ENCODE data around the gene ZC3H12D. TPM values are rescaled to one million over a fixed set of nuclear protein-coding genes. Genes with fewer than 3 reads are reported as not detected.

Gene ZC3H12D
- total RNA-seq, 3 donors from 2014 or later (not counting 1 experiment from before 2014, with no cell fraction given) = 0.49 to 7.7 (median 4.1) TPM

DNA sequence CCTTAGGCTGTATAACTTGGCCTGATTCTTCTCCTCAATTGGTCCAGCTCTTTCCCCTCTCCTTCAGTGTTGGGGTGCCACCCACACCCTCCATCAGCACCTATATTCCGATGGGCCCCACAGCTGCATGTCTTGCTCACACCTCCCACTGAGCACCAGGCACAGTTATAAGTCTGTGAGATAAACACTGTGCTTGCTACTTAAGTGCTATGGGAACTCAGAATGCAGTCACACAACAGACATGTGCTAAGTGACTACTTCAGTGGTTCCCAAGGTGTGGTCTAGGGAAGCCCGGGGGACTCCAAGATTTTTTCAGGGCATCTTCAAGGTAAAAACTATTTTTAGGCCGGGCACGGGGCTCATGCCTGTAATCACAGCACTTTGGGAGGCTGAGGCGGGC is 7.3 kb downstream of the ZC3H12D start:
- H3K36me3 ChIP-seq (ENCODE audit: control insufficient read depth, insufficient read depth, low read length) = no peaks in the 10 kb centered on the region
- DNase-seq (no peak), ATAC-seq (no peak)
- Mint-ChIP-seq H3K36me3 (no peaks in the 10 kb centered on the region), H3K4me3 (no peak overlapping the region), H3K4me1 (peaks cover 12 to 13% of the 10 kb centered on the region in 2 donors), H3K27me3 (ENCODE audit: low read depth in 2 of 2) (peaks cover 0 to 4% of the 10 kb centered on the region in 2 donors), H3K9me3 (no peaks in the 10 kb centered on the region), H3K27ac (no peak overlapping the region)
- WGBS (ENCODE audit: insufficient coverage) = 91% methylated on average over 4 of the region's 5 CpGs
- no peak overlapping the region for H3K4me3 ChIP-seq (ENCODE audit: low read length)
- no peaks in the 10 kb centered on the region for H3K27me3 ChIP-seq (ENCODE audit: control insufficient read depth, insufficient read depth, low read length)
- TF ChIP-seq, protein P1, sequence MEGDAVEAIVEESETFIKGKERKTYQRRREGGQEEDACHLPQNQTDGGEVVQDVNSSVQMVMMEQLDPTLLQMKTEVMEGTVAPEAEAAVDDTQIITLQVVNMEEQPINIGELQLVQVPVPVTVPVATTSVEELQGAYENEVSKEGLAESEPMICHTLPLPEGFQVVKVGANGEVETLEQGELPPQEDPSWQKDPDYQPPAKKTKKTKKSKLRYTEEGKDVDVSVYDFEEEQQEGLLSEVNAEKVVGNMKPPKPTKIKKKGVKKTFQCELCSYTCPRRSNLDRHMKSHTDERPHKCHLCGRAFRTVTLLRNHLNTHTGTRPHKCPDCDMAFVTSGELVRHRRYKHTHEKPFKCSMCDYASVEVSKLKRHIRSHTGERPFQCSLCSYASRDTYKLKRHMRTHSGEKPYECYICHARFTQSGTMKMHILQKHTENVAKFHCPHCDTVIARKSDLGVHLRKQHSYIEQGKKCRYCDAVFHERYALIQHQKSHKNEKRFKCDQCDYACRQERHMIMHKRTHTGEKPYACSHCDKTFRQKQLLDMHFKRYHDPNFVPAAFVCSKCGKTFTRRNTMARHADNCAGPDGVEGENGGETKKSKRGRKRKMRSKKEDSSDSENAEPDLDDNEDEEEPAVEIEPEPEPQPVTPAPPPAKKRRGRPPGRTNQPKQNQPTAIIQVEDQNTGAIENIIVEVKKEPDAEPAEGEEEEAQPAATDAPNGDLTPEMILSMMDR (IDR thresholded peaks at IDR 0.05) = no peak
- no peak overlapping the region for H3K27ac ChIP-seq (ENCODE audit: low read length)
- no peaks in the 10 kb centered on the region for H3K9me3 ChIP-seq (ENCODE audit: control insufficient read depth, insufficient read depth, low read length)
- intact Hi-C loops (cut with micrococcal nuclease) = no loop called here
- peaks cover 32% of the 10 kb centered on the region for H3K4me1 ChIP-seq (ENCODE audit: control insufficient read depth, insufficient read depth, low read length)

GRCh38 chr6:149476789-149477455 is 7.9 kb downstream of the ZC3H12D start:
- Mint-ChIP-seq H3K27ac (no peak overlapping the region), H3K27me3 (ENCODE audit: low read depth in 2 of 2) (peaks cover 0 to 4% of the 10 kb centered on the region in 2 donors), H3K4me3 (no peak overlapping the region), H3K4me1 (peaks cover 6% of the 10 kb centered on the region in 2 donors), H3K9me3 (no peaks in the 10 kb centered on the region), H3K36me3 (no peaks in the 10 kb centered on the region)
- no peak overlapping the region for H3K4me3 ChIP-seq (ENCODE audit: low read length)
- no peaks in the 10 kb centered on the region for H3K36me3 ChIP-seq (ENCODE audit: control insufficient read depth, insufficient read depth, low read length)
- H3K27ac ChIP-seq (ENCODE audit: low read length) = no peak overlapping the region
- DNase-seq = no peak
- TF ChIP-seq, protein P1 (IDR thresholded peaks at IDR 0.05) = no peak
- no peaks in the 10 kb centered on the region for H3K27me3 ChIP-seq (ENCODE audit: control insufficient read depth, insufficient read depth, low read length)
- no peaks in the 10 kb centered on the region for H3K9me3 ChIP-seq (ENCODE audit: control insufficient read depth, insufficient read depth, low read length)
- peaks cover 26% of the 10 kb centered on the region for H3K4me1 ChIP-seq (ENCODE audit: control insufficient read depth, insufficient read depth, low read length)
- intact Hi-C loops (cut with micrococcal nuclease) = no loop called here
- no peak for ATAC-seq
- 82% methylated on average over 5 of the region's 6 CpGs for WGBS (ENCODE audit: insufficient coverage)

- no peak overlapping the region for H3K27ac Mint-ChIP-seq
- no peaks in the 10 kb centered on the region for H3K36me3 Mint-ChIP-seq
- 85% methylated on average over 30 of the region's 30 CpGs for WGBS (ENCODE audit: insufficient coverage)
- ATAC-seq (no peak), DNase-seq (no peak)
- no peaks in the 10 kb centered on the region for H3K27me3 ChIP-seq (ENCODE audit: control insufficient read depth, insufficient read depth, low read length)
- no peaks in the 10 kb centered on the region for H3K9me3 Mint-ChIP-seq
- H3K9me3 ChIP-seq (ENCODE audit: control insufficient read depth, insufficient read depth, low read length) = no peaks in the 10 kb centered on the region
- H3K27ac ChIP-seq (ENCODE audit: low read length) = no peak overlapping the region
- H3K4me1 ChIP-seq (ENCODE audit: control insufficient read depth, insufficient read depth, low read length) = peaks cover 17% of the 10 kb centered on the region
- peaks cover 0 to 2% of the 10 kb centered on the region in 2 donors for H3K27me3 Mint-ChIP-seq (ENCODE audit: low read depth in 2 of 2)
- no peak overlapping the region for H3K4me3 ChIP-seq (ENCODE audit: low read length)
- TF ChIP-seq, protein P1 (IDR thresholded peaks at IDR 0.05) = no peak
- H3K4me3 Mint-ChIP-seq = no peak overlapping the region
- no peaks in the 10 kb centered on the region for H3K4me1 Mint-ChIP-seq
- intact Hi-C loops (cut with micrococcal nuclease) = no loop called here
- H3K36me3 ChIP-seq (ENCODE audit: control insufficient read depth, insufficient read depth, low read length) = no peaks in the 10 kb centered on the region
These were observed 10.5 kb downstream of the ZC3H12D start for GRCh38 chr6:149474108-149474935.
